Left lung (tissue), 10 donors: ENCODE results near the gene TYW5. TPM values are rescaled to one million over a fixed set of nuclear protein-coding genes. Genes with fewer than 3 reads are reported as not detected.

Experiments used
- ATAC-seq: fragments of 200-7000 bp; cut with Tn5 transposase; one replicate; pipeline ENCODE4 v1.9.1; 2020; ENCODE audit warnings: moderate library complexity
- DNase-seq, 4 donors: peaks; one replicate each; pipeline ENCODE4 v3.0.0-alpha.2; 2013 to 2020
- H3K27ac ChIP-seq, 2 donors: fragments of 200-600 bp; sonication (generic) in 1 of 2; one replicate each; pipeline versions ENCODE4 v1.5.0 to v1.8.0; 2020 to 2021
- H3K27me3 ChIP-seq, 2 donors: fragments of 200-600 bp; sonication (generic) in 1 of 2; one replicate each; pipeline versions ENCODE4 v1.5.0 to v1.8.0; 2020 to 2021
- H3K36me3 ChIP-seq, 2 donors: fragments of 200-600 bp; sonication (generic) in 1 of 2; one replicate each; pipeline versions ENCODE4 v1.5.0 to v1.8.0; 2020 to 2021
- H3K4me1 ChIP-seq, 2 donors: fragments of 200-600 bp; one replicate each; pipeline ENCODE4 v1.8.0; 2021
- H3K4me3 ChIP-seq, 2 donors: fragments of 200-600 bp; sonication (generic) in 1 of 2; one replicate each; pipeline versions ENCODE4 v1.5.0 to v1.8.0; 2020 to 2021; ENCODE audit warnings: mild to moderate bottlenecking in 1 of 2
- H3K9me3 ChIP-seq, 2 donors: fragments of 200-600 bp; sonication (generic) in 1 of 2; one replicate each; pipeline versions ENCODE4 v1.5.0 to v1.8.0; 2020 to 2021
- intact Hi-C, 2 donors: fragments of 100-400 bp; cut with DNase I; formaldehyde crosslinking; loops; one replicate each; pipeline versions ENCODE4 v1.11.2 to v1.14.2; 2022
- polyA plus RNA-seq, 6 donors: library from polyadenylated mRNA; unstranded; fragments of 120-200 nt; gene quantifications; one replicate each; pipeline ENCODE4 v1.2.1, GENCODE V29; 2013; ENCODE audit not compliant: insufficient read length in 6 of 6
- total RNA-seq, 2 donors: library from RNA; stranded (reverse); fragmentation: NEBNext Ultra II Directional; extraction: Animal tissue kit (Norgen Biotek cat#: 25700); gene quantifications; one replicate each; pipeline ENCODE4 v1.2.1, GENCODE V29; 2021
- TF ChIP-seq, protein P1 (sequence below), 2 donors: fragments of 200-600 bp; sonication (generic) in 1 of 2; IDR thresholded peaks; one replicate each; pipeline versions ENCODE4 v1.5.0 to v1.8.0; 2021; ENCODE audit warnings: antibody characterized with exemption in 2 of 2
- donor health status: DM: no; HTN: yes; CAD: no.
- donor health status: DM: no; HTN: no; CAD: no.

Gene TYW5
- total and polyA plus RNA-seq, 8 donors, result 6.2 to 21.0 (median 16.9) TPM

GRCh38 chr2:199932312-199932855 is 22.9 kb downstream of the TYW5 start:
- TF ChIP-seq, protein P1, sequence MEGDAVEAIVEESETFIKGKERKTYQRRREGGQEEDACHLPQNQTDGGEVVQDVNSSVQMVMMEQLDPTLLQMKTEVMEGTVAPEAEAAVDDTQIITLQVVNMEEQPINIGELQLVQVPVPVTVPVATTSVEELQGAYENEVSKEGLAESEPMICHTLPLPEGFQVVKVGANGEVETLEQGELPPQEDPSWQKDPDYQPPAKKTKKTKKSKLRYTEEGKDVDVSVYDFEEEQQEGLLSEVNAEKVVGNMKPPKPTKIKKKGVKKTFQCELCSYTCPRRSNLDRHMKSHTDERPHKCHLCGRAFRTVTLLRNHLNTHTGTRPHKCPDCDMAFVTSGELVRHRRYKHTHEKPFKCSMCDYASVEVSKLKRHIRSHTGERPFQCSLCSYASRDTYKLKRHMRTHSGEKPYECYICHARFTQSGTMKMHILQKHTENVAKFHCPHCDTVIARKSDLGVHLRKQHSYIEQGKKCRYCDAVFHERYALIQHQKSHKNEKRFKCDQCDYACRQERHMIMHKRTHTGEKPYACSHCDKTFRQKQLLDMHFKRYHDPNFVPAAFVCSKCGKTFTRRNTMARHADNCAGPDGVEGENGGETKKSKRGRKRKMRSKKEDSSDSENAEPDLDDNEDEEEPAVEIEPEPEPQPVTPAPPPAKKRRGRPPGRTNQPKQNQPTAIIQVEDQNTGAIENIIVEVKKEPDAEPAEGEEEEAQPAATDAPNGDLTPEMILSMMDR (IDR thresholded peaks at IDR 0.05), result no peak
- no peaks in the 10 kb centered on the region for H3K27me3 ChIP-seq
- no peak for DNase-seq
- intact Hi-C loops, result no loop called here
- no peak overlapping the region for H3K4me3 ChIP-seq
- no peaks in the 10 kb centered on the region for H3K4me1 ChIP-seq
- no peak overlapping the region for H3K27ac ChIP-seq
- peaks cover 0 to 50% of the 10 kb centered on the region in 2 donors for H3K36me3 ChIP-seq
- no peaks in the 10 kb centered on the region for H3K9me3 ChIP-seq
- ATAC-seq, result no peak

DNA sequence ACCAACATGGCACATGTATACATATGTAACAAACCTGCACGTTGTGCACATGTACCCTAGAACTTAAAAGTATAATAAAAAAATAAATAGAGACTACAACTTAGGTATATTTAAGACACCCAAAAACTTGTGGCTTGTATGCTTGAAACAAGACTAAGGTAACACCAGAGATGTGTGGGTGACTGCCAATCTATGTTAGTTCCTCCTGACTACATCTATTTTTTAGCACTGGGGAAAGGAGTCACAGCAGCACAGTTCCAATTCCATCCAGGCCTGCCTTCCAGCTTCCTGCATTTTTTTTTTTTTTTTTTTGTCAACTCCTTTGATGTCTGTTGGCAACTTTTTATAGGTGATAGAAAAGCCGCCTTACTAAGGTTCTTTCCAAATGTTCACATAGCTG is 26.0 kb downstream of the TYW5 start:
- DNase-seq (no peak), ATAC-seq (no peak)
- intact Hi-C loops, result no loop called here
- Histone ChIP-seq H3K27me3 (no peaks in the 10 kb centered on the region), H3K27ac (no peak overlapping the region), H3K9me3 (no peaks in the 10 kb centered on the region), H3K36me3 (peaks cover 0 to 49% of the 10 kb centered on the region in 2 donors), H3K4me1 (no peaks in the 10 kb centered on the region), H3K4me3 (no peak overlapping the region)
- TF ChIP-seq, protein P1 (IDR thresholded peaks at IDR 0.05), result no peak

DNA sequence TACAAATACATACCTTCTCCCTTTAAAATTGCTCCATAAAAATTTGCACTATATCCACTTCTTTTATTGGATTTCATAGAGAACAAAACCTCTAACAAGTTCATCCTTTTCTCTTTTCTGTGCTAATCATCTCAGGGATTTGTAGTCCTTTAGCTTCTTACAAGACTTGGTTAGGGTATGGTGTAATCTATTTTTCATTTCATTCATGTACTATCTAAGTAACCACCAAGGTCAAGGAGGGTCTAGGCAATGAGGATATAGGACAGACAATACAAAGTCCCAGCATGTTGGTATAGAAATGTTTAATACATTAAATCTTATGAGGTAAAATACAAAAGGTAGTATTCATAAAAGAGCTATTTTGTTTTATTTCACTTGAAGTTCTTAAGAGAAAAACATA is 26.7 kb downstream of the TYW5 start:
- TF ChIP-seq, protein P1 (IDR thresholded peaks at IDR 0.05), result no peak
- ATAC-seq, result no peak
- DNase-seq, result no peak
- H3K27me3 ChIP-seq, result no peaks in the 10 kb centered on the region
- H3K27ac ChIP-seq, result no peak overlapping the region
- H3K4me3 ChIP-seq, result no peak overlapping the region
- H3K4me1 ChIP-seq, result no peaks in the 10 kb centered on the region
- no peaks in the 10 kb centered on the region for H3K9me3 ChIP-seq
- peaks cover 0 to 48% of the 10 kb centered on the region in 2 donors for H3K36me3 ChIP-seq
- intact Hi-C loops, result no loop called here

- DNase-seq (no peak), ATAC-seq (no peak)
- H3K36me3 ChIP-seq, result peaks cover 0 to 46% of the 10 kb centered on the region in 2 donors
- H3K27ac ChIP-seq, result no peak overlapping the region
- no peaks in the 10 kb centered on the region for H3K27me3 ChIP-seq
- no peak overlapping the region for H3K4me3 ChIP-seq
- TF ChIP-seq, protein P1 (IDR thresholded peaks at IDR 0.05), result no peak
- intact Hi-C loops, result no loop called here
- no peaks in the 10 kb centered on the region for H3K4me1 ChIP-seq
- no peaks in the 10 kb centered on the region for H3K9me3 ChIP-seq
Measured at GRCh38 chr2:199928226-199928625, 27.1 kb downstream of the TYW5 start.

GRCh38 chr2:199926806-199927205 is 28.5 kb downstream of the TYW5 start:
- Histone ChIP-seq H3K4me3 (no peak overlapping the region), H3K27ac (no peak overlapping the region), H3K4me1 (no peaks in the 10 kb centered on the region), H3K9me3 (no peaks in the 10 kb centered on the region), H3K27me3 (no peaks in the 10 kb centered on the region), H3K36me3 (peaks cover 0 to 32% of the 10 kb centered on the region in 2 donors)
- intact Hi-C loops, result no loop called here
- TF ChIP-seq, protein P1 (IDR thresholded peaks at IDR 0.05), result no peak
- ATAC-seq (no peak), DNase-seq (no peak)
